CD14-positive monocyte (primary cell): ENCODE results near the gene DPM3. TPM values are rescaled to one million over a fixed set of nuclear protein-coding genes. Genes with fewer than 3 reads are reported as not detected.

Experiments
- DNase-seq, 3 donors: peaks; one replicate each; pipeline ENCODE4 v3.0.0-alpha.2; 2011 to 2022
- H2AFZ ChIP-seq: 2 replicates; pipeline ENCODE4 v1.6.0; 2012; ENCODE audit warnings: mild to moderate bottlenecking, low read depth, low read length, inconsistent platforms; ENCODE audit not compliant: insufficient read depth, poor library complexity, severe bottlenecking
- H3K27ac ChIP-seq, 2 donors: 1 replicate in 1 of 2; 2 replicates in 1 of 2; pipeline ENCODE4 v1.5.1; 2012 to 2013; ENCODE audit warnings: low read length in 2 of 2, control low read depth in 1 of 2, inconsistent platforms in 1 of 2, low read depth in 1 of 2, mild to moderate bottlenecking in 1 of 2
- H3K27me3 ChIP-seq, 2 donors: one replicate each; pipeline versions ENCODE4 v1.6.0 to v1.6.1; 2011 to 2013; ENCODE audit warnings: low read length in 2 of 2; ENCODE audit not compliant: control insufficient read depth in 2 of 2, insufficient read depth in 2 of 2
- H3K36me3 ChIP-seq, 2 donors: replicated peaks in 1 of 2; 1 replicate in 1 of 2; 2 replicates in 1 of 2; pipeline versions ENCODE4 v1.5.1 to v1.6.1; 2012 to 2013; ENCODE audit warnings: low read length in 2 of 2, control low read depth in 1 of 2, inconsistent platforms in 1 of 2, mild to moderate bottlenecking in 1 of 2; ENCODE audit not compliant: insufficient read depth in 2 of 2, control insufficient read depth in 1 of 2
- H3K4me1 ChIP-seq, 2 donors: 1 replicate in 1 of 2; 2 replicates in 1 of 2; pipeline versions ENCODE4 v1.5.1 to v1.6.1; 2012 to 2013; ENCODE audit warnings: low read length in 2 of 2, control low read depth in 1 of 2, inconsistent platforms in 1 of 2, mild to moderate bottlenecking in 1 of 2, moderate library complexity in 1 of 2; ENCODE audit not compliant: insufficient read depth in 2 of 2, control insufficient read depth in 1 of 2
- H3K4me2 ChIP-seq: replicated peaks from 2 replicates; pipeline ENCODE3; 2012; ENCODE audit warnings: low read length, moderate library complexity, mild to moderate bottlenecking; ENCODE audit not compliant: poor library complexity, severe bottlenecking; ENCODE audit errors: extremely low read depth
- H3K4me3 ChIP-seq, 3 experiments: fragments of 200-600 bp in 1 of 3; sonication (generic) in 1 of 3; replicated peaks in 1 of 3; 1 replicate in 2 of 3; 2 replicates in 1 of 3; pipeline ENCODE4 v1.5.1; 2011 to 2013; ENCODE audit warnings: low read length in 3 of 3, mild to moderate bottlenecking in 3 of 3, control low read depth in 2 of 3, low read depth in 2 of 3, inconsistent platforms in 1 of 3, moderate library complexity in 1 of 3
- H3K79me2 ChIP-seq: 2 replicates; pipeline ENCODE4 v1.6.0; 2012; ENCODE audit warnings: mild to moderate bottlenecking, control low read depth, inconsistent platforms, low read length, moderate library complexity; ENCODE audit not compliant: insufficient read depth
- H3K9ac ChIP-seq: 2 replicates; pipeline ENCODE4 v1.6.0; 2017; ENCODE audit warnings: low read length, mild to moderate bottlenecking; ENCODE audit not compliant: insufficient read depth, poor library complexity, severe bottlenecking
- H3K9me3 ChIP-seq, 2 donors: replicated peaks in 1 of 2; 1 replicate in 1 of 2; 2 replicates in 1 of 2; pipeline versions ENCODE4 v1.5.1 to v1.6.1; 2012 to 2013; ENCODE audit warnings: low read length in 2 of 2, control low read depth in 1 of 2; ENCODE audit not compliant: control insufficient read depth in 1 of 2, insufficient read depth in 1 of 2
- H4K20me1 ChIP-seq: 2 replicates; pipeline ENCODE4 v1.6.0; 2012; ENCODE audit warnings: mild to moderate bottlenecking, low read length, control low read depth, moderate library complexity; ENCODE audit not compliant: insufficient read depth
- H3K27ac Mint-ChIP-seq, 7 donors: one replicate each; pipeline ENCODE4 v1.8.0; 2020; ENCODE audit warnings: mild to moderate bottlenecking in 7 of 7, mixed read lengths in 7 of 7, moderate library complexity in 6 of 7, inconsistent platforms in 2 of 7
- H3K27me3 Mint-ChIP-seq, 3 donors: one replicate each; pipeline ENCODE4 v1.8.0; 2021 to 2022; ENCODE audit warnings: low read depth in 3 of 3, mild to moderate bottlenecking in 3 of 3, mixed read lengths in 3 of 3, moderate library complexity in 3 of 3, inconsistent platforms in 1 of 3
- H3K36me3 Mint-ChIP-seq, 2 donors: one replicate each; pipeline ENCODE4 v1.8.0; 2020; ENCODE audit warnings: mixed read lengths in 2 of 2, inconsistent platforms in 1 of 2, mild to moderate bottlenecking in 1 of 2
- H3K4me1 Mint-ChIP-seq: one replicate; pipeline ENCODE4 v1.8.0; 2020; ENCODE audit warnings: mild to moderate bottlenecking, mixed read lengths
- H3K4me3 Mint-ChIP-seq, 2 donors: one replicate each; pipeline ENCODE4 v1.8.0; 2020; ENCODE audit warnings: mild to moderate bottlenecking in 2 of 2, mixed read lengths in 2 of 2, moderate library complexity in 1 of 2
- H3K9me3 Mint-ChIP-seq, 7 donors: one replicate each; pipeline ENCODE4 v1.8.0; 2020 to 2022; ENCODE audit warnings: mixed read lengths in 7 of 7, mild to moderate bottlenecking in 6 of 7, moderate library complexity in 6 of 7, inconsistent platforms in 2 of 7
- CTCF ChIP-seq: fragments of 200-600 bp; IDR thresholded peaks from one replicate; pipeline ENCODE4 v1.8.0; 2022; ENCODE audit warnings: antibody characterized with exemption, mild to moderate bottlenecking
- WGBS: methylation state at CpG from one replicate; pipeline ENCODE4 v1.1.5; 2013; ENCODE audit warnings: missing lambda C conversion rate; ENCODE audit not compliant: insufficient coverage; 5-methylcytosine and 5-hydroxymethylcytosine counted together
- intact Hi-C, 2 donors: fragments of 100-400 bp; cut with micrococcal nuclease; formaldehyde crosslinking; loops; one replicate each; pipeline versions ENCODE4 v1.15.0 to v1.15.1; 2023
- polyA plus RNA-seq, 3 donors: library from polyadenylated mRNA; depleted of rRNA in 1 of 3; unstranded in 2 of 3; stranded (reverse) in 1 of 3; fragments of 300-500 nt in 2 of 3; fragments of >200 nt in 1 of 3; fragmentation: Illumina TruSeq in 2 of 3; gene quantifications; 1 replicate in 2 of 3; 2 replicates in 1 of 3; pipeline ENCODE4 v1.2.3, GENCODE V29; 2012 to 2021

DPM3 gene
- polyA plus RNA-seq, 3 donors: 99.9 to 141 (median 105) TPM

- Histone ChIP-seq H3K4me1 (peaks cover 25 to 33% of the 10 kb centered on the region in 2 donors), H3K79me2 (no peaks in the 10 kb centered on the region), H3K27ac (no peak overlapping the region), H3K9me3 (peaks cover 0 to 17% of the 10 kb centered on the region in 2 donors), H3K9ac (no peak overlapping the region), H2AFZ (peak overlapping the region; percentile 72), H3K36me3 (no peaks in the 10 kb centered on the region), H4K20me1 (no peaks in the 10 kb centered on the region), H3K4me3 (peak overlapping the region in 1 of 3 experiments; percentile 70), H3K27me3 (peaks cover 45 to 69% of the 10 kb centered on the region in 2 donors), H3K4me2 (peak overlapping the region; percentile 78)
- no peak overlapping the region for H3K27ac Mint-ChIP-seq
- intact Hi-C loops: loop anchor here (5.0 kb wide), 3 partner anchors 34 to 41 kb away; no protein-coding TSS in a partner anchor
- peaks cover 62 to 87% (median 77%) of the 10 kb centered on the region in 3 donors for H3K27me3 Mint-ChIP-seq
- peak in 1 of 3 donors; percentile 24 for DNase-seq
- H3K36me3 Mint-ChIP-seq: peaks cover 5 to 20% of the 10 kb centered on the region in 2 donors
- 14% methylated on average over 32 of the region's 32 CpGs for WGBS
- no peak for TF ChIP-seq CTCF
- H3K9me3 Mint-ChIP-seq: peaks cover 0 to 22% (median 11%) of the 10 kb centered on the region in 7 donors
- peaks cover 34% of the 10 kb centered on the region for H3K4me1 Mint-ChIP-seq
- peak overlapping the region; percentile 76 to 89 for H3K4me3 Mint-ChIP-seq
These were observed 13.7 kb downstream of the DPM3 start for GRCh38 chr1:155126556-155127104.

GRCh38 chr1:155125946-155126555 lies 14.3 kb downstream of the DPM3 start:
- peaks cover 0 to 17% of the 10 kb centered on the region in 2 donors for H3K9me3 ChIP-seq
- no peaks in the 10 kb centered on the region for H3K36me3 ChIP-seq
- H3K4me3 Mint-ChIP-seq: peak overlapping the region in 1 of 2 donors; percentile 89
- H3K4me1 ChIP-seq: peaks cover 25 to 33% of the 10 kb centered on the region in 2 donors
- H3K27ac ChIP-seq: no peak overlapping the region
- H3K27me3 ChIP-seq: peaks cover 45 to 65% of the 10 kb centered on the region in 2 donors
- peaks cover 66 to 85% (median 71%) of the 10 kb centered on the region in 3 donors for H3K27me3 Mint-ChIP-seq
- H2AFZ ChIP-seq: no peak overlapping the region
- H3K4me1 Mint-ChIP-seq: peaks cover 34% of the 10 kb centered on the region
- no peak for TF ChIP-seq CTCF
- no peak overlapping the region for H3K4me2 ChIP-seq
- H3K36me3 Mint-ChIP-seq: peaks cover 5 to 20% of the 10 kb centered on the region in 2 donors
- H3K4me3 ChIP-seq: no peak overlapping the region
- 69% methylated on average over 39 of the region's 53 CpGs for WGBS
- no peak overlapping the region for H3K9ac ChIP-seq
- no peak overlapping the region for H3K27ac Mint-ChIP-seq
- peaks cover 0 to 22% (median 11%) of the 10 kb centered on the region in 7 donors for H3K9me3 Mint-ChIP-seq
- DNase-seq: no peak
- H4K20me1 ChIP-seq: no peaks in the 10 kb centered on the region
- intact Hi-C loops: loop anchor here (5.0 kb wide), 3 partner anchors 34 to 41 kb away; no protein-coding TSS in a partner anchor
- no peaks in the 10 kb centered on the region for H3K79me2 ChIP-seq
